CD4-positive, alpha-beta T cell treated with Interleukin-10 for 1 hour (primary cell): ENCODE results near the gene WDR55.
"Not testable (repeated sequence)": the region's sequence is repeated elsewhere in the genome, so short reads cannot be mapped to it uniquely, and the experiment has no call there.

ENCODE experiments used
- DNase-seq: peaks from one replicate; pipeline ENCODE4 v3.0.0-alpha.2; 2020

Gene WDR55

GRCh38 chr5:140713562-140714094, 48.9 kb downstream of the WDR55 start:
- DNase-seq: no peak

- DNase-seq: not testable (repeated sequence)
These were observed 51.5 kb downstream of the WDR55 start for GRCh38 chr5:140716238-140716637.

- DNase-seq: no peak
These were observed 53.5 kb downstream of the WDR55 start for GRCh38 chr5:140718266-140718592.

GRCh38 chr5:140720738-140721137, 56.0 kb downstream of the WDR55 start:
- DNase-seq: not testable (repeated sequence)

GRCh38 chr5:140721395-140721794, 56.7 kb downstream of the WDR55 start:
- DNase-seq: not testable (repeated sequence)
